Measurements from ENCODE around the gene NAA10.

NAA10 gene

GRCh38 chrX:153966841-153967535, 32.2 kb upstream of the NAA10 start:
- DNase-seq: no peak

DNA sequence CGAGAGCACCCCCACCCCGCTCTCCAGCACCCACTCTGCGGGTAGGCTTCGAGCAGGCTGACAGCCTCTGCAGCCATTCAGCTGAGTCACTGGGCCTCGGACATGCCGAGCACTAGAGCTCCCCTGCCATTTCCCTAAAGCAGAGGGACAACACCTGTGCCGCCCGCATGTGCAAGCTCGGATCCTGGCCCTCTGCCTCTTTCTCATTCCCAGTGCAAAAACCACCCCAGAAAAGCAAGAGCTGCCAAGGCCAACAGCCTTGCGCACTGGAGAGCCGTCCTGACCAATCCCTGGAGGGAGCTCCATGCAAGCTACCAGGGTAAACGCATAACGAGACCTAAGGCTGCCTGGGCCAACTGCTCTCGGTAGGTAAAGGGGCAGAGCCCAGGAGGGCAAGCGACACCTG, 31.4 kb upstream of the NAA10 start:
- DNase-seq: no peak

- no peak for DNase-seq
Observed at GRCh38 chrX:153965406-153965805, 30.6 kb upstream of the NAA10 start.

- no peak for DNase-seq
Observed at GRCh38 chrX:153964105-153964504, 29.3 kb upstream of the NAA10 start.

- no peak for DNase-seq
Observed at GRCh38 chrX:153963546-153963945, 28.7 kb upstream of the NAA10 start.

DNA sequence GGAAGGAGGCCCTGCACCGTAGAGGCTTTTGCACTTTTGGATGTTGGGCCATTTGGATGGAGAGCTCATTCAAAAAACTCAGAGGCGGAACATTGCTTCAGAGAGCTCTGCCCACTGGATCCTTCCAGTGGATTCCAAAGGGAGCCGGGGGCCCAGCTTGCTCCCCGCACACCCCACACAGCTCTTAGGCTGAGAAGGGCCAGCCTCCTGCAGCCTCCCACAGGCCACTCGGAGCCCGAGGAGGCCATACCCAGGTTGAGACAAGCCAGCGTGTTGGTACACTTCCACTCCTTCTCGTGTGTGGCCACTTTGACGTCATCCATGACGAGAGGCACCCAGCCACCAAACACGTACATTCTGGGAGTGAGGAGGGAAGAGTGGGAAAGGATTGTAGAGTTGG, 26.5 kb upstream of the NAA10 start:
- no peak for DNase-seq

- peak in 1 of 3 experiments; percentile 79 for DNase-seq
Observed at GRCh38 chrX:153960786-153961185, 25.9 kb upstream of the NAA10 start.

- no peak for DNase-seq
Observed at GRCh38 chrX:153960077-153960476, 25.2 kb upstream of the NAA10 start.

- no peak for DNase-seq
Observed at GRCh38 chrX:153959649-153960048, 24.8 kb upstream of the NAA10 start.

DNA sequence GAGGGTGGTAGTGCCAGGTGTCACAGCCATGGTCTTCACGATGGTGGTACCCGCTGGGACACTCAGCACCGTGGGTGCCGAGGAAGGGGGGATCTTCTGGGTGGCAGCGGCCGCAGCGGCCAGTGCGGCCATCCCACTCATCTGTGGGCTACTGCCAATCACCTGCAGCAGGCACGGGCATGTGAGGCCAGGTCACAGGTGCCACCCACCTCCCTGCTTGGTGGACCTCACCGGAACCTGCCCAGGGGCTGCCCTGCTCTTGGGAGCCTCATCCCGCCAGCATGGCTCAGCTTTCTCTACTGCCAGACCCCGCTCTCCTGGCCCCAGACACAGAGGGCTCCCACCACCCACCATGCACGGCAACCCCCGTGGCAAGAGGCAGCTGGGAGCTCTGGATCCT, 23.8 kb upstream of the NAA10 start:
- no peak for DNase-seq

DNA sequence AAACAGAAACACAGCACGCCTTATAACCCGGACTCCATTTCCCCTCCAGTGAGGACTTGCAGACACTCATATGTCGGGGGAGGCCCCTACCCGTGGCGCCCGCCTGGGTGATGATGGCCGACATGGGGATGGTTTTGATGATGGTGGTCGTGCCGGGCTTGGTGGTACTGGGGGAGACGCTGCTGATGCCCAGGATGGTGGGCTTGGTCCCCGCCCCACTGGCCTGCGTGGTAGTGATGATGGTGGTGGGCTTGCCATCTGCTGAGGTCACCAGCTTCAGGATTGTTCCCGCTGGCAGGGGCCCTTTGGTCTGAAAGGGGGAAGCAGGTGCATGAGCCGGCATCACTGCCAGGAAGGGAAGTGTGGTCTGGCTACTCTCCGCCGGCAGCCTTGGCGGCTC, 22.4 kb upstream of the NAA10 start:
- DNase-seq: no peak

DNA sequence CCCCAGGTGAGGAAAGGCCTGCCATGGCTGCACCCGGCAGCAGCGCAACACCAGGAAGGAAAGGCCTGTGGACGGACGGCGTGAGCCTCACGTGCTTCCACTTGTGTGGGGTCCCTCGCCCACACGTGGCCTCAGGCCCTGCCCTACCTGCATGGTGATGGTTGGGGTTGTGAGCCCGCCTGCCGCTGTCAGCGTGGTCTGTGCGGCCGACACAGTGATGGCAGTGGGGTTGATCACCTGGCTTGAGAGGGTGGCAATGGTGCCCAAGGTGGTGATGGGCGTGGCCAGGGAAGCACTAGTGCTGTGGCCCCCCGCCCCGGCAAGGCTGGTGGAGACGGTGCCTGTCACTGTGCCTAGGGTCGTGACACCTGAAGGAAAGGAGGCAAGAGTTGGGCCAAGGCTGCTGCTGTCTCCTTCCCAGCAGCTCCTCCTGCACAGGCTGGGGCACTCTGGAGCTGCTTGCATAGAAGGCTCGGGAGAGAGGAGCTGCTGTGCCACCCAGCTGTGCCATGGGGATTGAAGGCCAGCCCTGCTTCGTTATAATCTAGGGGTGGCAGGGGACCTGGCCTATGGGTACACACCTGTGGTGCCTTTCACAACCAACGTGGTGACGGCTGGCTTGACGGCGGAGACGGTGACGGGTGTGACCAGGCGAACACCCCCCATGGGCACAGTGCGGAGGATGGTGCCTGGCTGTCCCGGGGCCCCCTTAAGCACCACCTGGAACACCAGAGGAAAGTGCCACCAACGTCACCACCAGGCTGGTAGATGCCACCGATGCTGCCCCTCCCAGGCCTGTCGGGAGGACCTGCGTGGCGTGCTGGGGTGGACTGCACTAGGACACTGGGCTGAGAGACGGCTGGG, 21.4 kb upstream of the NAA10 start:
- no peak for DNase-seq

GRCh38 chrX:153955228-153955732, 20.4 kb upstream of the NAA10 start:
- no peak for DNase-seq

GRCh38 chrX:153954558-153955227, 19.9 kb upstream of the NAA10 start:
- no peak for DNase-seq

DNA sequence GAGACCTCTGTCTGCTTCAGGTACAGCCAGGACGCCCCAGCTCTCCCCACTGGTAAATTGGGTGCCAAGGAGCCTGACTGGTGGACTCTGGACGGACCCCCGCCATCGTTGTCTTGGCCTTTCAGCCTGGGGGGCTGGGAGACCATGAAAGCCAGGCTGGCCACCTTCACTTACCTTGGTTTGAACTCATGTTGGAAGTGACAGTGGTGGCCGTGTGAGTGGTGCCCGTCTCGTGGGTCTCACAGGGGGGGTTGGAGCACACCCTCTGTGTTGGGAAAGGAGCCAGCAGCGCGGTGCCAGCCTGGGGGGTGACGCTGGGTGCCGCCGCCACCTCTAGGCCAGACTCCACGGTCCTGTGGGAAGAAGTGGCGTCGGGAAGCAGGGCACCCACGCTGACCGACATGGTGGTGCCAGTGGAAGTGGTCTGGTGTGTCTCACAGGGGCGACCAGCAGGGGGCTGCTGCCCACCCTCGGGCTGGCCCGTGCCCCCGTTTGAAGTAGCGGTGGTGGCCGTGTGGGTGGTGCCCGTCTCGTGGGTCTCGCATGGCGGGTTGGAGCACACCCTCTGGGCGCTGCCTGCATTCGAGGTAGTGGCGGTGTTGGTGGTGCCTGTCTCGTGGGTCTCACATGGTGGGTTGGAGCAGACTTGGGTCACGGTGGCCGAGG, 19.2 kb upstream of the NAA10 start:
- no peak for DNase-seq

DNA sequence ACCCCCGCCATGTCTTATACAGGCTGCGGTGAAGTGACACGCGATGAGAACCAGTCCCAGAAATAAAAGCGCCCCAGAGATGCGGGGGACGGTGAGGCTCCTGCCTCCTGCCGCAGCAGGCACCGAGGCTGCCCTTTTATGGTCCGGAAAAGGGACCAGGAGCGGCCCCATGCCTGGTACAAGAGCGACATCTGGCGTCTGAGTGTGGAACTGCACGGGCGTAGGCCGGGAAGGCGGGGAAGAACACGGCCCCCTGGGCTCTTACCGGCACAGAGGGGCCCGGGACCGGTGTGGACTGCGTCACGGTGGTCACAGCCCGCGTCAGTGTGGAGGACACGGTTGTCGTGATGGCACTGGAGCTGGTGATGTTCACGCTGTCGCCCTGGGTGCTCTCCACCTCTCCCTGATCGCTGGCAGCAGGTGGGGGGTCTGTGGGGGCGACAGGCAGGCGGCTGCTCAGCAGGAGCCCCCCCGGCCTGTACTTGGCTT, 18.5 kb upstream of the NAA10 start:
- peak; percentile 48 to 78 (median 71) for DNase-seq

- no peak for DNase-seq
Observed at GRCh38 chrX:153952373-153953026, 17.7 kb upstream of the NAA10 start.

- DNase-seq: no peak
Observed at GRCh38 chrX:153951683-153952372, 17.0 kb upstream of the NAA10 start.

DNA sequence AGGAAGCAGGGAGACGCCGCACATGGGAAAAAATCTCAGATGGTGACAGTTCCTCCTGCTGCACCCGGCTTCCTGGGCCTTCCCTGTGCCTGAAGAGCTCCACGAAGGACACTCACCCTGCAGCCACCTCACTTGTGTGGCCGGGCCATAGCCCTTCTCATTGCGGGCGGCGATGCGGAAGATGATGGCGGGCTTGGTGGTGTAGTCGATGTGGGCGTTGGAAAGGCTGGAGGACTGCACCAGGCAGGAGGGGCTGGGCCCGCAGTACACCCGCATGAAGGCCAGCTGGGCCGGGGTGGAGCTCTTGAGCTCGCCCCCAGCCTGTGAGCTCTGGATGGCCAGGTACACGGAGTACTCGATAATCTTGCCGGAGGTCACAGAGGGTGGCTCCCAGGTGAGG, 15.3 kb upstream of the NAA10 start:
- DNase-seq: no peak

- DNase-seq: no peak
Observed at GRCh38 chrX:153948847-153949805, 14.3 kb upstream of the NAA10 start.
